OCI-M1 (cell line): ENCODE data around the gene BICDL2.

Source experiments
- DNase-seq: peaks from one replicate; lab custom pipeline; 2025; lab: John Stamatoyannopoulos, UW

BICDL2 gene

DNA sequence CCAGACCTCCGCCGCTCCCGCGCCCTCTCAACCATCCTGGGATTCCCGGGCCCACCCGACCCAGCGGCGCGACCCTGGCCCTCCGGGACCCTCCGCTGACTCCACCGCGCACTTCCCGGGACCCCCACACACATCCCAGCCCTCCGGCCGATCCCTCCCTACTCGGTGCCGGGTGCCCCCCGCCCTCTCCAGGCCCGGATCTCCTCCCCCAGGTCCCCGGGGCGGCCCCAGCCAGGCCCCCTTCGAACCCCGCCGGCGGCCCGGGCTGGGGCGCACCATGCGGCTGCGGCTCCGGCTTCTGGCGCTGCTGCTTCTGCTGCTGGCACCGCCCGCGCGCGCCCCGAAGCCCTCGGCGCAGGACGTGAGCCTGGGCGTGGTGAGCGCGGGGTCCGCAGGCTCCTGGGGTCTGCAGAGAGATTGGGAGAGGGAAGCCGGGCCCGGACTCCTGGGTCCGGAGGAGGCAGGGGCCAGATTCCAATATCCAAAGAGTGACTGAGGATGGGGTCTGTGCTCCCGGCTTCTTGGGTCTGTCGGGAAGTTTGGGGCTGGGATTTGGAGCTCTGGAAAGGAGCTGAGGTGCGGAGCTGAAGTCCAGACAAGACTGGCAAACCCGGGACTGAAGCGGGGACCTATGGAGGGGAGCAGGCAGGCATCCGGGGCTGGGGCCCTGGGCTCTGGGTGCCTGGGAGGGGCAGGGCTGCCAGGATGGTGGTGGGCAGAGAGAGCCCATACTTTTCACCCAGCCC is 10.1 kb upstream of the BICDL2 start:
- no peak for DNase-seq

DNA sequence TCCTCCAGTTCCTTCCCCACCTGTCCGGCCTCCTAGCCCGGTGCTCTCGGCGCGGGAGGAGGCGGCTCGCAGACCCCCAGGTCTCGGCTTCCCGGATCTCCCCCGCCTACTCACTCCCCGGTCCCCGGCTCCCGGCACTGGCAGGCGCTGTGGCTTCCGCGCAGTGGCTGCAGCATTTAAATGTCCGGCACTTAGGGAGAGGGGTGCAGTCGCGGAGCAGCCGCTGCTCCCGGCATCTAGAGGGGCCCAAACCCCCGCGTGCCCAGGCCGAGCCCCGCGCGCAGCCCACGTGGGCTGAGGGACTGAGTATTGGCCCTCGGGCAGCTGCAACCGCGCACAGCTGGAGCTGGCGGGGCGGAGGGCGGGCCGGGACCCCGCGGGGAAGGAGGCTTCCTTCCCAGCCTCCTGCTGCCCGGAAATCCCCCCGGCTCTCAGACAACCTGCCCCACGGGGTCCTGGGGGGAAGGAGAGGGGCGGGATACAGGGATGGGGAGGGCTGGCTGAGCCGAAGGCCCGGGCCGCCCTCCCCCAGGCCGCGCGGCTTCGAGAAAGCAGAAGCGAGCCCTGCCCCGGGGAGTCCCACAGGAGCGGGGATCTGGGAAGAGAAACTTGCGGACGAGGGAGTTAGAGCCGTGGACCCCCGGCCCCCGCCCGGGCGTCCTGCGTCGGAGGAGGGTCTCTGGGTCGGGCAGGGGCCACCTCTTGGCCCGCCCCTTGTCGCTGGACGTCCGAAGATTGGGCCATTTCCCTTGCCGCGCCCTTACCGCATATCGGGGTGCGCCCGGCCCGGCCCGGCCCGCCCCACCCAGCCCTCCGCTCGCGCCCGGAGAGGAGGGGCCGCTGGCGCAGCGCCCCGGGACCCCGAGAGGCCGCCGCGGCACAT is 9.3 kb upstream of the BICDL2 start, which contains the start of gene MMP25:
MMP25 (plus strand) TSS at position 804 of the 883 bp plus-strand sequence. CDS start 357 bp downstream, outside the sequence.
- DNase-seq: no peak

DNA sequence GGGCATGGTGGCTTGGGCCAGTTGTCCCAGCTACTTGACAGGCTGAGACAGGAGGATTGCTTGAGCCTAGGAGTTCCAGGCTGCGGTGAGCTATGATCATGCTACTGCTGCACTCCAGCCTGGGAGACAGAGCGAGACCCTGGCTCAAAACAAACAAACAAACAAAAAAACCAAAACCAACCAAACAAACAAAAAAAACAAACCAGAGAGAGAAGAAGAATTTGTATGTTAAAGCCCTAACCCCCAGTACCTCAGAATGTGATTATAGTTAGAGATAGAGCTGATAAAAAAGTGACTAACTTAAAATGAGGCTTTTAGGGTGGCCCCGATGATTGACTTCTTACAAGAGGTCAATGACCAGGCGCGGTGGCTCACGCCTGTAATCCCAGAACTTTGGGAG is 8.0 kb upstream of the BICDL2 start:
- DNase-seq: no peak

DNA sequence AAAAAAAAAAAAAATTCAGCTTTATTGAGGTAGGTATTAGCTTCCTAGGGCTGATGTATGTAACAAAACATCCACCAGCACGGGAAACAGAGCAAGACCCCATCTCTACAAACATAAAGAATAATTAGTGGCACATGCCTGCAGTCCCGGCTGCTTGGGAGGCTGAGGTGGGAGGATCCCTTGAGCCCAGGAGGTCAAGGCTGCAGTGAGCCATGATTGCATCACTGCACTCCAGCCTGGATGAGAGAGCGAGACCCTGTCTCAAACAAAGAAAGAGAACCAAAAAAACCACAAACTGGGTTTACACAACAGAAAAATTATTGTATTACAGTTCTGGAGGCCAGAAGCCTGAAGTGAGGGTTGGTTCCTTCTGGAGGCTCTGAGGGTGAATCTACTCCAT is 5.6 kb upstream of the BICDL2 start:
- DNase-seq: no peak

DNA sequence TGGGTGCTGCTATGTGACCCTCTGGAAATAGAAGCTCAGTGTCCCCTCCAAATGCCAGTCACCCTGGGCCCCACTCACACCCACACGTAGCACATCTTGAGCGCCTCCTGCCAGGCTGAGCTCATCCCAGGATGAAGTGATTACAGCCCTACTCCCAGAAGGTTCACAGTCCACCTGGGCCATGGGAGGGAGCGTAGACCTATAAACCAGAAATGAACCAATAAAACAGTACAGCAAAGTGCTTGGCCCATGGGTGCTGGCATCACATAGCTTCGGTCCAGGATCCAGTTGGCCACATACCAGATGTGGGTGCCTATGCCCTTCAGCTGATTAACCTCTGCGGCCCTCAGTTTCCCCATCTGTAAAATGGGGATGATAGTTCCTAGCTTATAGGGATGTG is 2.2 kb upstream of the BICDL2 start:
- DNase-seq: no peak

DNA sequence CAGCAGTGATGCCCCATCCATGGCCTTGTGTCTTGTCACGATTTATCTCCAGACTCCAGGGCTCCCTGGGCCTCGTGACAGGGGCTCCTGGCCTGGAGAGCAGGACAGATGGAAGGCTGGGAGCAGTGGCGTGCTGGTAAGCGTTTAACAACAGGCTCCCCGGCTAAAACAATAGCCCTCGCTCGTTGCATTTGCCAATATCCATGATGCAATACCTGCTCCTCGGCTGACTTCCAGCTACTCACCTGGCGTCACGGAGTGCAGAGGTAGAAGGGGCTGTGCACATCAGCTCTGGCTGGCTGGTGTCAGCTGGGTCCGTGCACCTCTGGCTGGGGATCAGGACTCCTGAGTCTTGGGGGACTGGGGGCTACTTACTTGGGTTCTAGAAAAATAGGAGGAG is 1.5 kb upstream of the BICDL2 start:
- no peak for DNase-seq

DNA sequence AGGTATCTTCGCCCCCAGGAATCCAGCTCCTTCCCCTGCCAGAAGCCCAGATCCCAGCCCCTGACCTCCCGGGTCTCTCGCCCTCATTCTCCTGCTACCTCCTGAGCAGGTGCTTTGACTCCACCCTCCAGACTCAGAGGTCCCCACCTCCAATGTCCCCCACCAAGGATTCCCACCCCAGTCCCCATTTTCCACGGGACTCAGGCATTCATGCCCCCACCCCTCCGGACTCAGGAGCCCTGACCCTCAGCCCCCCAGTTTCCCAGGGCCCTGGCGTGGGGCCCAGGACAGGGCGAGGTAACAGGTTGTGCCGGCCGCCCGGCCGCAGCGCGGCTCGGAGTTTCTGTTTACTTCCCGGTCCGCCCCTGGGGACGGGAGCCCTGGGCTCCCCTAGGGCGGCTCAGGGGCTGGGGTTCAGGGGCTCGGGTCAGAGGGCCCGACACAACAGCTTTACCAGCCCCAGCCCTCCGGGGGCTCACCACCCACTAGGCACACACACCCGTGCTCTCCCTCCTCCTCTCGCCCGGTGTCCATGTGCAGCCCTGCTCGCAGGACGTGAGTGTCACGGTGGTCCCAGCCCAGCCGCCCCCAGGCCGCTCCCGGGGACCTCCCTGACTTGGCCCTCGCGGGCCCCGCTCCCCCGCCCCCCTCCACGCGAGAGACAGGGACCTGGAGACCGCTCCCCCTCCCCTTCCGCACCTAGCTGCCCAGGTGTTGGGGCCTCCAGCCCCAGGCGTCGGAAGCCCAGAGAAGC is 595 bp downstream of the BICDL2 start:
- no peak for DNase-seq

DNA sequence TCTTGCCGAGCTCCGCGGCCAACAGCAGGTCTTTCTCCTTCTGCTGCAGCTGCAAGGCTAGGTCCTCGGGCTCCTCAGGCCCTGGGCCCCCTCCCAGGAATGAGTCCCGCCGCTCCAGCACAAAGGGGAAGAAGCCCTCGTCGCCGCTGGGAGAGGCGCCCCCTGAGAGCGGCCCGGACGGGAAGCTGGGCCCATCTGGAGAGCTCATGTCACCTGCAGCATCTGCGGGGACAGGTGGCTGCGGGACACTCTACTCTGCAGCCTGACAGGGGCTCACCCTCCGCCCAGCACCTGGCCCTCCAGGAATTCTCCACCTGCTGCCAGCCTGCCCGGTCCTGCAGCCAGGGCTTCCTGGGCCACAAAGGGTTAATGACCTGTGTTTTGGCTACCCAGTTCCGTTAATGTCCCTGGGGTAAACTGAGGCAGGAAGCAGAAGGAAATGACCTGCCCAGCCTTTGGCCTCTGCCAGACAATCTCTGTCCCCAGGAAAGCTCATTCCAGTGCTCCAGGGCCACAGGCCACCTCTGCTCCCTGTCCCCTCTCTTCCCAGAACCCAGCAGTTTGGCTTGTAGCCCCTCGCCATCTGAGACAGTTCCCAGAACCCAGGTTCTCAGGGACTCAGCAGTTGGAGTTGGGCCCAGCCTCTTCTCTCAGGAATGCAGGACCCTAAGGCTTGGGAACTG is 1.3 kb downstream of the BICDL2 start:
- DNase-seq: no peak

DNA sequence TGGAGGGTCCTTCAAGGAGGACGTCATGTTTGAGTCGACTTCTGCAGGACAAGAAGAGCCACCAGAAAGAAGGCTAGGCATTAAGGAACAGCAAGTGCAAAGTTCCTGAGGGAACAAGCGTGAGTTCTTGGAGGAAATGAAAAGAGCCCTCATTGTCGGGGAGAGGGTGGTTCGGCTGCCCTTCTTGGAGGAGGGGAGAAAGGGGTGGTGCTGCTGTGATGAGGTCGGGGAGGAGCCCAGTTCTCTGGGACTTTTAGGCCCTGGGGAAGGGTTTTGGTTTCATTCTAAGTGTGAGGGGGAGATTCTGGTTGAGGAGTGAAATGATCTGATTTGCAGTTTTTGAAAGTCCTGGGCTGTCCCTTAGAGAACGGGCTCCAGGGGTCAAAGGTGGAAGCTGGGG is 4.1 kb downstream of the BICDL2 start:
- DNase-seq: no peak

DNA sequence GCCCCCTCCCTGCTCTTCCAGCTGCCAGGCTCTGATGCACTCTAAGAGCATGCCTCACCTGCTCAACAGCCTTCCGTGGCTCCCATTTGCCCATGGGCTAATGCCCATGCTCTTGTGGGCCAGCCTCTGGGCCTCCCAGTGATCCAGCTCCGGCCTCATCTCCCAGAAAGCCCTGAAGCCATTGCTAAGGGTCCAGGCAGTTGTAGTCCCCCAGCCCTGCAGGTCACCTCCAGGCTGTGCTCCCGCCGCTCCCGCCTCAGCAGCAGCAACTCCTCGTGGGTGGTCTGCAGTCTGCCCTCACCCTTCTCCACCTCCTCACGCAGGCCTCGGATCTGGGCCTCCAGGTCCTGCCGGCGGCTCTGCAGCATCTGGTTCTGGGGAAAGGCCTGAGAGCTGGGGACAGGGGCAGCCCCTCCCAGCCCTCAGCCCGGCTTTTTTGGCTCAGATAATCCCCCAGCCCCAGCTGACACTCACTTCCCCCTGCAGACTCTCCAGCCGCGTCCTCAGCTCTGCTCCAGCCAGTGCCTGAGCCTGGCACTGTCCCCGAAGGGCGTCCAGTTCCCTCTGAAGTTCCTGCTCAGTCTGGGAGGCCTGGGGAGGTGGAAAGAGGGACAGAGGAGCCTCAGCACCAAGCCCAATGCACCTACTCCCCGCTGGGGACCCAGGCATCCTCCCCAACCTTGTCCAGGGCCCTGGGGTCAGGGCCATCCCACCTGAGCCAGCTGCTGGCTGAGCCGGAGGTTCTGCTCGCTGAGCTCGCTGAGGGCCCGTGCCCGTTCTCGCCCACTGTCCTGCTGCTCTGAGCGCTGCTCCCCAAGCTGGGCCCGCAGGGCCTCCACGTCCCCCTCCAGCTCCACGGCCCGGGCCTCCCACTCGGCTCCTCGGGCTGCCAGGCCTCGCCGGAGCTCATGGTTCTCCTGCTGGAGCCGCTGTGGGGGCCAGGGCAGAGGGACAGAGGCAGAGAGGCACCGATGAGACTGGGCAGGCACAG is 6.2 kb downstream of the BICDL2 start:
- no peak for DNase-seq

DNA sequence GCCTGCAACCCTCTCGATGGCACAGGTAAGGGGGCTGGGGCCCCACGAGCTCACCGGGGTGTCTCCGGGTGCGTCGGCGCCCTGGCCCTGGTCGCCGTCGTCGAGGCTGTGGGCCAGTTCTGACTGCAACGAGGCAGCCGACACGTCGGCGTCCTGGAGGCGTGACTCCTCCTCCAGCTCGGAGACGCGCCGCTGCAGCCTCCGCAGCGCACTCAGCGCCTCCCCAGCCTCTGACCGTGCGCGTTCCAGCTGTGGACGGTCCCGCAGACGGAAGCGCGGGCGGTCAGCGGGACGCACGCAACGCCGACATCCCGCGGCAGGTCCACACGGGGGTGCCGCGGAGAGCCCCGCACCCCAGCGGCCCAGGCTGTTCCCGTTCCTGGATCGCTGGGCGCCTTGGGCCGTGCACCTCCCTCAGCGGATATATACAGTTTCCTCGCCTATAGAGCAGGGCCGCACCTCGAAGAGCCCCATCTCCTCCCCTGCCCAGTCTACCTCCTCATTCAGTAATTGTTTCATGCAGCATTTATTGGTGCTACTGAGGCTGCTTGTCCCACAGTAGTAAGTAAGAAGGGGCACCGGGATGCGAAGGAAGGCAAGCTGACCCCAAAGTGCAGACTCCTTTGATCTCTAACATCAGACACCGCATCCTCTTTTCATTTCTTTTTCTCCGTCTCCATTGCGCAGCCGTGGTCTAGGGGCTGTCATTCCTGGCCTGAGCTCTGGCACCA is 7.1 kb downstream of the BICDL2 start:
- DNase-seq: no peak

DNA sequence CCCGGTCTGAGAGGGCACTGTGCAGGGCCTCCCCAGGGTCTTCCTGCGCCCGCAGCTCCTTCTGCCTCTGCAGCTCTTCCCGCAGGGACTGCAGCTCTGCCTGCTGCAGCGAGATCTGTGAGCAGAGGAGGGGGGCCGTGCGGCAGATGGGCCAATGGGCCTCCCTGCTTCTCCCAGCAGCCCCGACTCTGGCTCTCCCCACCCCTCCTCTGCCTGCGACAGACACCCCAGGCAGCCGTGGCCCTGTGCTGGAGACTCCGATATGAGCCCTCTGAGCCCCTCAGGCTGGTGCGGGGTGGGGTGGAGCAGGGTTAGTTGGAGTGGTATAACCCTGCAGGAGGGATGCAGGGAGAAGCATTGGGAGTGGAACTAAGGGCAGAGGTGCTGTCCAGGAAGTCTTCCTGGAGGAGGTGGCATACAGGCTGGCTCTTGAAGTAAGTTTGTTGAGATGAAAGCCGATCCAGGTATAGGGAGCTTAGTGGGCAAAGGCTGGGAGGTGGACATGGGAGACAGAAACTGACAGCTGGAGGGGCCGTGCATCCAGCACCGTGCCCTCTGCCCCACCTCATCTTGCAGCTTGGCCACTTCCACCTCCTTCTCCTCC is 7.9 kb downstream of the BICDL2 start:
- DNase-seq: no peak

DNA sequence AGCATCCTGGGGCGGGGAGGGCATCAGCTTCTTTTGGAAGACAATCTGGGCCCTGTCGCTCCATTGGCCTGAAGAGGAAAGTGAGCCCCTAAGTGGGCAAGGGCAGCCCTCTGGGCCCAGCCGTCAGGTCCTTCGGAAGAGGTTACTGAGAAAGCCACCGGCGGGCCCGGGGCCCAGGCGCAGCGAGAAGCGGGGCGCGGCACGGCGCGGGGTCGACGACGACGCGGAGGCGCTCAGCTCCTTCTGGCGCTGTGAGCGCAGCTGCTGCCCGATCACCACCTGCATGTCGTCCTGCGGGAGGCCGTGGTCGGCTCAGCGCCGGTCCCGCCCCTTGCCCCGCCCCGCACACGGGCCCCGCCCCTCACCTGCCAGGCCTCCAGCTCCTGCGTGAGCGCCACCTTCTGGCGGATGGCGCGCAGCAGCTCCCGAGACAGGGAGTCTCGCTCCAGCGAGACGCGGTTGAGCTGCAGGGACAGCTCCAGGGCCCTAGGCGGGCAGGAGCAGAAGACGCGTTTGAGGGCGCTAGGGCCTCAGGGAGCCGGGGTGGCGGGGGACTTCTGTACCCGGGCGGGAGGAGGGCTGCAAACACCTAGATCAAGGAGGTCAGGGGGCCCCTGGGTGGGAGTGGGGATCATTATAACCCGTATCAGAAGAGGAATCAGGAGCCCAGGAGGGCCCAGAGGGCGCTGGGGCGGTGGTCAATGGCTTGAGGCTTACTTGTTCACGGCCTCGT is 8.6 kb downstream of the BICDL2 start:
- DNase-seq: peak; percentile 87

DNA sequence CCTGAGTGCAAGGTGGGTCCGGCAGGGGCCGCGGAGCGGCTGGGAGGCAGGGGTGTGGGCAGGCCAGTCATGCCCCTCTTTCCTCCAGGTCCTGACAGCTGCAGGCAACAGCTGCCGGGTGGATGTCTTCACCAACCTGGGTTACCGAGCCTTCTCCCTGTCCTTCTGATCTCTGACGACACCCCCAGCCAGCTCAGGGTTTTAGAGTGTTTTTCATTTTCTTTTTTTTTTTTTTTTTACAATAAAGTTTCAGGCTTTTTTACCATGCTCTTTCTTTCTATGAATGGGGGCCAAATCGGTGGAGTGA is 9.3 kb downstream of the BICDL2 start:
- DNase-seq: no peak

DNA sequence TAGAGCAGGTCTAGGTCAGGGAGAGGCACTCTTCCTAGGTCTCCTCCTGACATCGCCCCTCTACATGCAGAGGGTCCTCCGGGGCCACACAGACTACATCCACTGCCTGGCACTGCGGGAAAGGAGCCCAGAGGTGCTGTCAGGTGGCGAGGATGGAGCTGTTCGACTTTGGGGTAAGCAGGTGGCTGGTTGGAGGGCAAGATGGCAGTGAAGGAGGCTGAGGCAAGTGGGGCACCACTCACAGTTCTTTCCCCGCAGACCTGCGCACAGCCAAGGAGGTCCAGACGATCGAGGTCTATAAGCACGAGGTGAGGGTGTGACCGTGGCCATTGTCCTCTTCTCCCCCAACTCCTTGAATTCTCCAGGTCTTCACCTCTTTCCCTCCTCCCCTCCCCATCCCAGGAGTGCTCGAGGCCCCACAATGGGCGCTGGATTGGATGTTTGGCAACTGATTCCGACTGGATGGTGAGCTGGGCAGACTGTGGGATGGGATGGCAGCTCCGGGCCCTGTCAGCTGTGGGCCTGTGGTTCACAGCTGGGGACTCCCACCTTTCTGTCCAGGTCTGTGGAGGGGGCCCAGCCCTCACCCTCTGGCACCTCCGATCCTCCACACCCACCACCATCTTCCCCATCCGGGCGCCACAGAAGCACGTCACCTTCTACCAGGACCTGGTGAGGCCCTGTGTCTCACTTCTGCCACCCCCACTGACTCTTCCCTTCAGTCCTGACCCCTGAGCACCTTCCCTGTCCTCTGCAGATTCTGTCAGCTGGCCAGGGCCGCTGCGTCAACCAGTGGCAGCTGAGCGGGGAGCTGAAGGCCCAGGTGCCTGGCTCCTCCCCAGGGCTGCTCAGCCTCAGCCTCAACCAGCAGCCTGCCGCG is 9.9 kb downstream of the BICDL2 start:
- no peak for DNase-seq

DNA sequence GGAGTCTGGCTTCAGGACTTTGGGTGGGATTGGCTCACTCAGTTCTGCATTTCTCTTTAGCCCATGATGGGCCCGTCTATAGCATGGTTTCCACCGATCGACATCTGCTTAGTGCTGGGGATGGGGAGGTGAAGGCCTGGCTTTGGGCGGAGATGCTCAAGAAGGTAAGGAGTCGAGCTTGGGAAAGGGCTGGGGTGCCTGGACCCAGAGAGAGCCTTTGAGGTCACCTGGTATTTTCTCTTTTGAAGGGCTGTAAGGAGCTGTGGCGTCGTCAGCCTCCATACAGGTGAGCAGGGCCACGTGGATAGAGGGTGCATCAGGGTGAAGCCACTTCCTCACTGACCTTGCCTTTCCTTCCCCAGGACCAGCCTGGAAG is 10.8 kb downstream of the BICDL2 start:
- DNase-seq: no peak

DNA sequence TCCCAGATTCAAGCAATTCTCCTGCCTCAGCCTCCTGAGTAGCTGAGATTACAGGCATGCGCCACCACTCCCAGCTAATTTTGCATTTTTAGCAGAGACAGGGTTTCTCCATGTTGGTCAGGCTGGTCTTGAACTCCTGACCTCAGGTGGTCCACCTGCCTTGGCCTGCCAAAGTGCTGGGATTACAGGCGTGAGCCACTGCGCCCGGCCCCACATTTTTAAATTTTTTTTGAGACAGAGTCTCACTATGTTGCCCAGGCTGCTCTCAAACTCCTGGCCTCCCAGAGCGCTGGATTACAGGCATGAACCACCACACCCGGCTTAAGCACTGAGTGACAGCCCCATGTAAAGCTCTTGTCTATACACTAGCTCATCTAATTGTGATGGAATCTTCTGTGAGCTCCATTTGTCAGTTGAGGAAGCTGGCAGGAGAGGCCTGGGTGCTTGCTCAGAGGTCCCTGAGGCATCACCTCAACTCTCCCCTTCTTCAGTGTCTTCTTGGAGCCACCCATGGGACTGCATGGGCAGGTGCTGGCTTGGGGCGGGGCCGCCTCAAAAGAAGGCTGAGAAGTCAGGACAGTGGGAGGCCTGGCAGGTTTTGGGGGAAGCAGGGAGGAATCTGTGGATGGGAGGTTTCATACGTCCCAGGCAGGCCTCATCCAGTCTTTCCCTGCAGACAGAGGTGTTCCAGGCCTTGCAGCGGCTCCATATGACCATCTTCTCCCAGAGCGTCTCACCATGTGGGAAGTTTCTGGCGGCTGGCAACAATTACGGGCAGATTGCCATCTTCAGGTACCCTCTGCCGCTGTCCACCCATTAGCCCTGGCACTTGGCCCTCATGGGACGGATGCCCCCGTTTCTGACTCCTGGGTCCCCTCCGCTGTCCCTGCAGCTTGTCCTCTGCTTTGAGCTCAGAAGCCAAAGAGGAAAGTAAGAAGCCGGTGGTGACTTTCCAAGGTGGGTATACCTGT is 11.4 kb downstream of the BICDL2 start:
- DNase-seq: no peak
